PC-9 (cell line): ENCODE results near the gene OSBPL3. TPM values are rescaled to one million over a fixed set of nuclear protein-coding genes. Genes with fewer than 3 reads are reported as not detected.

Experiments used
- BruUV-seq: library from RNA; stranded (reverse); fragments of 400-500 nt; replicated peaks from 2 replicates; lab custom pipeline; 2021; lab: Mats Ljungman, UMichigan
- CTCF ChIA-PET: fragments of 300-600 bp; sonication (Branson Sonifier 250); formaldehyde crosslinking; loops from one replicate; lab custom pipeline; 2022; ENCODE audit warnings: antibody characterized with exemption; lab: Charles Lee
- POLR2A ChIA-PET: fragments of 300-600 bp; sonication (Branson Sonifier 250); formaldehyde crosslinking; loops from one replicate; lab custom pipeline; 2022; ENCODE audit warnings: antibody characterized with exemption; ENCODE audit not compliant: unreplicated experiment; lab: Charles Lee
- DNase-seq, 2 experiments: peaks; one replicate each; pipeline versions ENCODE4 v3.0.0 to v3.0.0-alpha.2; 2015 to 2022; ENCODE audit warnings: mixed read lengths in 1 of 2
- H2AFZ ChIP-seq: fragments of 200-600 bp; sonication (generic); 2 replicates; pipeline ENCODE4 v1.8.1; 2017; ENCODE audit warnings: antibody characterized with exemption
- H3F3A ChIP-seq: fragments of 200-600 bp; sonication (generic); 2 replicates; pipeline ENCODE4 v1.8.1; 2017; ENCODE audit warnings: antibody characterized with exemption, mild to moderate bottlenecking, low read depth; ENCODE audit not compliant: insufficient read depth
- H3K27ac ChIP-seq: fragments of 200-600 bp; sonication (generic); 2 replicates; pipeline ENCODE4 v1.6.1; 2016; ENCODE audit warnings: mixed run types
- H3K27me3 ChIP-seq: fragments of 200-600 bp; sonication (generic); 2 replicates; pipeline ENCODE4 v1.6.1; 2016; ENCODE audit warnings: low read depth, mixed run types; ENCODE audit not compliant: insufficient read depth
- H3K36me3 ChIP-seq: fragments of 200-600 bp; sonication (generic); 2 replicates; pipeline ENCODE4 v1.6.1; 2016; ENCODE audit warnings: low read depth, mixed run types
- H3K4me1 ChIP-seq: fragments of 200-600 bp; sonication (generic); replicated peaks from 2 replicates; pipeline ENCODE4 v1.6.1; 2016; ENCODE audit warnings: mixed run types; ENCODE audit not compliant: insufficient read depth
- H3K4me2 ChIP-seq: fragments of 200-600 bp; sonication (generic); 2 replicates; pipeline ENCODE4 v1.6.1; 2017; ENCODE audit warnings: mixed run types
- H3K4me3 ChIP-seq: fragments of 200-600 bp; sonication (generic); 2 replicates; pipeline ENCODE4 v1.6.1; 2016; ENCODE audit warnings: mixed run types
- H3K79me2 ChIP-seq: fragments of 200-600 bp; sonication (generic); 2 replicates; pipeline ENCODE4 v1.6.1; 2017; ENCODE audit warnings: low read depth, mixed run types
- H3K9me2 ChIP-seq: fragments of 200-600 bp; sonication (generic); 2 replicates; pipeline ENCODE4 v1.8.1; 2017; ENCODE audit warnings: mild to moderate bottlenecking; ENCODE audit not compliant: insufficient read depth
- H3K9me3 ChIP-seq: fragments of 200-600 bp; sonication (generic); 2 replicates; pipeline ENCODE4 v1.8.1; 2016; ENCODE audit warnings: low read depth; ENCODE audit not compliant: insufficient read depth
- H4K20me1 ChIP-seq: fragments of 200-600 bp; sonication (generic); 2 replicates; pipeline ENCODE4 v1.8.1; 2017; ENCODE audit not compliant: insufficient read depth
- CTCF ChIP-seq: fragments of 200-600 bp; sonication (generic); conservative IDR thresholded peaks from 2 replicates; pipeline ENCODE4 v1.6.1; 2017; ENCODE audit warnings: mixed run types, antibody characterized with exemption, mild to moderate bottlenecking, moderate library complexity
- EZH2 ChIP-seq: fragments of 200-600 bp; sonication (generic); IDR thresholded peaks from 2 replicates; pipeline ENCODE4 v1.8.0; 2017; ENCODE audit warnings: antibody characterized with exemption, low read depth
- intact Hi-C: fragments of 100-400 bp; cut with micrococcal nuclease; formaldehyde crosslinking; loops from one replicate; pipeline ENCODE4 v1.10.0; 2022; ENCODE audit not compliant: unreplicated experiment
- total RNA-seq: library from RNA; stranded (reverse); gene quantifications from 2 replicates; pipeline ENCODE4 v1.2.3, GENCODE V29; 2021

OSBPL3 gene
- total RNA-seq, 1 experiment from 2014 or later = 87.6 TPM

GRCh38 chr7:24860611-24861010, 119.4 kb downstream of the OSBPL3 start:
- intact Hi-C loops = no loop called here
- Histone ChIP-seq H3K36me3 (peaks cover 15% of the 10 kb centered on the region; the same call in 1 of the 2 replicates), H3K4me1 (no peaks in the 10 kb centered on the region), H4K20me1 (no peaks in the 10 kb centered on the region), H3F3A (no peaks in the 10 kb centered on the region; the same call in none of the 2 replicates), H3K9me3 (no peaks in the 10 kb centered on the region), H3K27me3 (no peaks in the 10 kb centered on the region), H3K27ac (no peak overlapping the region), H3K4me3 (no peak overlapping the region), H3K4me2 (no peak overlapping the region), H3K9me2 (peaks cover 7% of the 10 kb centered on the region; the same call in 1 of the 2 replicates), H2AFZ (no peak overlapping the region), H3K79me2 (no peaks in the 10 kb centered on the region)
- DNase-seq = no peak
- TF ChIP-seq EZH2 (no peak), CTCF (no peak)
- ChIA-PET POLR2A (no interaction called here), CTCF (no interaction called here)
- BruUV-seq = no TSS peak

GRCh38 chr7:24858108-24858977, 121.6 kb downstream of the OSBPL3 start:
- TF ChIP-seq CTCF (no peak), EZH2 (no peak)
- Histone ChIP-seq H3F3A (no peaks in the 10 kb centered on the region; the same call in none of the 2 replicates), H3K36me3 (peaks cover 15% of the 10 kb centered on the region; the same call in 1 of the 2 replicates), H3K4me2 (no peak overlapping the region), H3K9me3 (no peaks in the 10 kb centered on the region), H2AFZ (no peak overlapping the region), H3K9me2 (peaks cover 7% of the 10 kb centered on the region; the same call in 1 of the 2 replicates), H3K4me3 (no peak overlapping the region), H4K20me1 (no peaks in the 10 kb centered on the region), H3K4me1 (no peaks in the 10 kb centered on the region), H3K27ac (no peak overlapping the region), H3K79me2 (no peaks in the 10 kb centered on the region), H3K27me3 (no peaks in the 10 kb centered on the region)
- ChIA-PET CTCF (no interaction called here), POLR2A (no interaction called here)
- DNase-seq = no peak
- intact Hi-C loops = no loop called here
- no TSS peak for BruUV-seq

DNA sequence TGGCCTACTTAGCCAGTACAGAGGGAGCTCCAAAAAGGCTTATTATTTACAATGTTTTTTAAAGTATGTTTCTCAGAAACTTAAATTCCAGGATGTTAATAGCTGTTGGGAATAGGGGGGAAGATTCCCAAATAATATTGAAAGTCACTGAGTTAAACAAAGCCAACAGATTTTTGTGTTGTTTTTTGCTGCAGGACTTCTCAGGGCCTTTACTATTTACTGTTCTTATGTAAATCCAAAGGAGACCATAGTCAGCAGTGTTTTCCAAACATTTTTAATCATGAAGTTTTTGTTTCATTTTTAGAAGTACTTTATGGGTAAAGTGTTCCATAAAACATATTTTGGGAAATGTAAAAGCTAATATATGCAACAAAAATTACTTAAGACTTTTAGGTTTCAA, 122.4 kb downstream of the OSBPL3 start:
- Histone ChIP-seq H3K4me2 (no peak overlapping the region), H3K4me1 (no peaks in the 10 kb centered on the region), H3K36me3 (peaks cover 16% of the 10 kb centered on the region; the same call in 1 of the 2 replicates), H4K20me1 (no peaks in the 10 kb centered on the region), H3K27ac (no peak overlapping the region), H3K4me3 (no peak overlapping the region), H3F3A (no peaks in the 10 kb centered on the region; the same call in none of the 2 replicates), H3K27me3 (no peaks in the 10 kb centered on the region), H2AFZ (no peak overlapping the region), H3K9me2 (peaks cover 7% of the 10 kb centered on the region; the same call in 1 of the 2 replicates), H3K79me2 (no peaks in the 10 kb centered on the region), H3K9me3 (no peaks in the 10 kb centered on the region)
- no peak for TF ChIP-seq CTCF
- no peak for TF ChIP-seq EZH2
- ChIA-PET POLR2A (no interaction called here), CTCF (interaction anchor here (1.1 kb wide), 1 partner anchor 241 kb away, joined by 3 read pairs; no protein-coding TSS in a partner anchor)
- no peak for DNase-seq
- intact Hi-C loops = no loop called here
- BruUV-seq = no TSS peak
